GM04503 (cell line): ENCODE data around the gene GOLT1A.

Experiments used
- DNase-seq: peaks from one replicate; pipeline ENCODE4 v3.0.0-alpha.2; 2012; ENCODE audit warnings: low read depth

The GOLT1A gene

DNA sequence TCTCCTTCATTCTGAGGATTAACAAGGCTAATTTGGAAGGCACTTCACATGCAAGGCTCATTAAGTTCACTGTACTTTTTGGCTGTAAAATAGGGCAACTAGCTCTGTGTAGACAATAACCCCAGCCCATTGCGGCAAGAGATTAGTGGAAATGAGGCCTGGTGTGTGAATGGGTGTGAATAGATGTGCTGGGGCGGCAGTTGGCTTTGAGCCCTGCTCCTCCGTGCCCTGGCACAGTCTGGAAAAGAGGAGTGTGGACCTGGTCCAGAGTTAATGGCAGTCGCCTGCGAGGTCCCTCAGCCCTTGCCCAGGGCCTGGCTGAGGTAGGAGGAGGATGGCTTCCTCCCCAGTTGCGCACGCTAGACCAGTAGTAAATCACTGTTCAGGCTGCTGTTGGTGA is 22.3 kb downstream of the GOLT1A start:
- no peak for DNase-seq

DNA sequence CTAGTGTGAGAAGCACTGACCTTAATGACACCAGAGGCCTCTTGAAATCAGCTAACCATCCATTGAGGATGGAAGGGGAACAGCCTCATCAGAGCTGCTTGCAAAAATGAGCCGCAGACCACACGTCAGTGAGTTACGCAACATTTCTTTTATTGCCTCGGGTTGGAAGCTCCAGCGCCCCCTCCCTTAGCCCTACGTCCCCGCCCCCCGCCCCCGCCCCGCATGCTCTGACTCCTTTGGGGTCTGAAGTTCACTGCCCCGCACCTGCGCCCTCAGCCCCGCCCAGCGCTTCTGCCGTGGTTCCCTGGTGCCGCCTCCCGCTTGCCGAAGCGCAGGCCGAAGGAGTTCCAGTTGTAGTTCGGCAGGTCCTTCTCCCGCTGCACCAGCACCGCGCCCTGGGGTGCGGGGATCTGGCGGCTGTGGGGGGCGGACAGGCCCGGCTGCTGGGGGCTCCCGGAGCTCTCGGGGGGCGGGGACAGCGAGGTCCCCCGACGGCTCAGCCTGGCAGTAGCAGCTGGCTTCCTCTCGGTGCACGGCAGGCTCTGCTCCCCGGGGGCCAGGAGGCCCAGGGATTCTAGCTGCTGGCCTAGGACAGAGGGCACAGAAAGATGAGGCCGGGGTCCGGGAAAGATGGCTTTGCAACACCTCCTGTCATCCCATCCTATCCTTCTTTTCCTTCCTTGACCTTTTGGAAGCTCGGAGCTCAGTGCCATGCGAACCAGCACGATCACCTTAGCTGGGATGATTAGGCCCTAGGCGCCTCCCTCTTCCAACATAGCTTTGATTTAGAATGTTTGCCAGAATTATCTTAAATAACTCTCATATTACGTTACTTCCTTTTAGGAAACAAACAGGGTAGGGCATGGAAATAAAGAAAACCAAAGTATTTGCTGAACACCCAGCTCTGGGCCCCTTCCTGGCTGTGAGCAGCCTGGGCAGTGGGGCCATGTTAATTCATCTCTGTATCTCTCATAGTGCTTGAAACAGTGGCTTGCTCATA is 23.3 kb downstream of the GOLT1A start:
- DNase-seq, result no peak

- DNase-seq, result no peak
Observed at GRCh38 chr1:204188959-204189639, 24.7 kb downstream of the GOLT1A start.

- DNase-seq, result no peak
Observed at GRCh38 chr1:204186597-204186996, 27.2 kb downstream of the GOLT1A start.

DNA sequence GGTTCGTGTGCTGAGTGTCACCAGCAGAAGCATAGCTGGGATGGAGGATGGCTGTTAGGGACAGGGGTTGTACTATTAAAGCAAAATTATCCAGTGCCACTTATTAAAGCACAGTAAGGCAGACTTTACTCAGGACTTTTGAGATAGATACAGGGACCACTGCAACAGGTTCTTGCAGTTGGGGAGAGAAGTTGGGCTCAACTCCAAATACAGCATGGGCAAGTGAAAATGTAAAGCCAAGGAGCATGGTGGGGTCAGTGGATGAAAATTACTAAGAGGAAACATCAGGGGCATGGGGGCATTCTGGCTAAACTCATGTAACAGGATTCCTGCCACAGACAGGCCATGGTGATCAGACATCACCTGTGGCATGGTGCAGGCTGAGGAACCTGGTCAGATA is 32.7 kb downstream of the GOLT1A start:
- DNase-seq, result no peak

DNA sequence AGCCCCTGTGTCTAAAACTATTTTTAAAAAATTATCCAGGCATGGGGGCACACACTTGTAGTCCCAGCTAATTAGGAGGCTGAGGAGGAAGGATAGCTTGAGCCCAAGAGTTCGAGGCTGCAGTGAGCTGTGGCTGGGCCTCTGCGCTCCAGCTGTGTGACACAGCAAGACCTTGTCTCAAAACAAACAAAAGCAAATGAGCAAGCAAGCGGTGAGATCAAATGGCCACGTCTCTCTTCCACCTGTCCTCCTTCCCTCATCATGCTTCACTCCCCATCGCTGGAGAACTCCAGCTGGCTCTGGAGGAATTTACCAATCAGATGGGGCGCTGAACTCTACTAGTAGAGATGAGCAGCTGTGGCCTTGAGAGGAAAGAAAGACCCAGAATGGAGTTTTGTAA is 33.7 kb downstream of the GOLT1A start:
- DNase-seq, result no peak

DNA sequence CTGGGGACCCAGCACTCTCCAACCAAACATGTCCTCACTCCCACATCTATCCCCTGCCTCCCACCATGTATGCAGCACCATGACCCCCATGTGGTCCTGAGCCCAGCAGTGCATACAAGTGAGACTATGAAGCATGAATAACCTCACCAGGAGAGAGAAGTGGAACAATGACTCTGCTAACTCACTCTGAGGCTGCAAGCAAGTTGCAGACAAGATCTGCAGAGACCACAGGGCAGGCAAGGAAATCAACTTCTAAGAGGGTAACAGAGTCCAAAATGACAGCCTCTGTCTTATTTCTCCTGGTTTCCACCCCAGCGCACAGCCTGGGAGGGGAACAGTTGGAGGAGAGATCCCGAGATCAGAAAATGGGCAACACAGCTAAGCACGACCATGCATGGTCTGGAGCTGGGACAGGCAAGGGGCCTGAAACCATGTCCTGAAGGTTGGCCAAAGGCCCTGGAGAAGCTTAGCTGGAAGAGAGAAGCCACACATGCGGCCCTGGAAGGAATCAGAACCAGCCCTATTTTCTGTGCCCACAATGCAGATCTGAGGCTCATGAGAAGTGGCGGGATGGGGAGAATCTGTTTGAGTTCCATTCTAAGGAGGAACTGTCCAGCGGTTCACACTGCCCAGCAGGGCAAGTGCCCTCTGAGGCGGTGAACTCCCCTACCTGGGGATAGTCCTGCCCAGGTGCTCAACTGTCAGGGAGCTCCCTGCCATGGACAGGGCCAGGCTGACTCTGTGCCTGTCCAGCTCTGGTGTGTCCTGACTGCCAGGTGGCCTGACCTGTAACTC is 35.1 kb downstream of the GOLT1A start:
- no peak for DNase-seq

- no peak for DNase-seq
Observed at GRCh38 chr1:204177133-204177532, 36.7 kb downstream of the GOLT1A start.

GRCh38 chr1:204176049-204176448 is 37.7 kb downstream of the GOLT1A start:
- DNase-seq, result no peak

GRCh38 chr1:204174958-204175357 is 38.8 kb downstream of the GOLT1A start:
- DNase-seq, result no peak

DNA sequence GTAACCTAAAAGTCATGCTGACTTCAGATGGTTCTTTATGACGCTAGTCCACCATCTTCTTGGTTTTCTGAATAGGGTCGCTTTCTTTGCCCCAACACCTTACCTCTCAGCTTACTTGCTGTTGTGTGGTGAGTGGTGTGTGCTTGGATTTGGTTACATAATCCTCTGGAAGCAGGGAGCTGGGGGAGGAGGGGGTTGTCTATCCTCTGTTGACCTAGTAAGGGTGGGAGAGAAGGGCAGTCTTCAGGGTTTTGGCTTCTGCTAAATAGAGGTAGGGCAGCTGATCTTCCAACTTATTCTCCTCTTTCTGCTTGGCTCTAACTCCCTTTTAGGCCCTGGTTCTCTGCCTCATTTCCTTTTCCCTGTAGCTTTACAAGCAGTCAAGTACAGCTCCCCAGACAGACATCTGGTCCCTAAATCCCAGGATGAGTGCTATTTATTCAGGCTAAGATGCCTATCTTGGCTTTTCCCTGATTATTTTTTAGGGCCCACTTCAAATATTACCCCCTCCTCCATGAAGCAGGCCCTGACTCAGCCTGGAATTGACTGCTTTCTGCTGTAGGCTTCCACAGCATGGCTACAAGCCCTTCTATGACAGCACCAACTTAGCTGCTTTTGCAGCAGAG is 41.3 kb downstream of the GOLT1A start:
- DNase-seq, result no peak

- DNase-seq, result peak; percentile 44
Observed at GRCh38 chr1:204171751-204172178, 42.0 kb downstream of the GOLT1A start.

GRCh38 chr1:204170494-204171155 is 43.2 kb downstream of the GOLT1A start:
- no peak for DNase-seq

- DNase-seq, result no peak
Observed at GRCh38 chr1:204169858-204170257, 43.9 kb downstream of the GOLT1A start.

GRCh38 chr1:204167730-204168129 is 46.1 kb downstream of the GOLT1A start:
- no peak for DNase-seq

DNA sequence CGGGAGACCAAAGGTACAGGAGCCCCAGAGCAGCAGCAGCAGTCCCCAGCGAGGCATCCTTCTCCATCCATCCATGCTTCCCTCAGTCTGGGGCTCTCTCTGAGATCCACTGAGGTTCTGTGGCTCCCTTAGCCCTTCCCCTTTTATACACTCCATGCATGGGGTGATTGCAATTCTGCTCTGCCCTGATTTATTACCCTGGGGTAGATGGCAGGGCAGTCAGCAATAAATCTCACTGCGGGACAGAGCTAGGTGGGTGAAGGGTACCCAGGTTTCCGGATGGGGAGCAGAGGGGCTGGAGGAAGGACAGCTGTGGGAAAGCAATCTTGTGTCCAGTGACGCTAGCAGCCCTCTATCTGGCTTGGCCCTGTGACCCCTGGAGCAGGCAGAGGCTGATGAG is 47.6 kb downstream of the GOLT1A start, which contains the start of gene REN:
Gene REN, minus strand, starts transcription at position 119 of the 400 bp plus-strand sequence. Its CDS starts 44 bp downstream, at position 75.
- DNase-seq, result no peak

DNA sequence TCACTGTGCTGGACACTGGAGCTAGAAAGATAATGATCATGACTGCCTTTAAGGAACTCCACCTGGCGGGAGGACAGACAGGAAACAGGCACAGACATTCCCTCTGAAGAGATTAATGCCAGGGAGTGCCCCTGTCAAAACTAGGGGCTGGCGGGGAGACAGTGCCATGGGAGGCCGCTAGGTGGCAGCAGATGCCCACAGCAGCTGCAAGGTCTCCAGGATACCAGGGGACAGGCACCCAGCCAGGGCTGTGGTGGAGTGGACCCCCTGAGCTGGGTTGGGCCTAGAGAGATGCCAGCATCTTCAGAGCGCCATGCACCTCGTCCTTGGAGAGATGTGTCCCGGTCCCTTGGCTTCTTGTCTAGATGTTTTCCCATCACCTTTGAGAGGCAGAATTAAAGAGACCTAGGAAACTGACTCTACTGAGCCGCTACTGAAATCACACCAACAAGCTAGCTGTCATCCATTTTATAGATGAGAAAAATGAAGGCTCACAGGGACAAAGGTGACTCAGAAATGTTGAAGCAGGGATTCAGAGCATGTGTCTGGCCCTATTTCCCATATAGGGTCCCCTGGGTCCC is 51.2 kb downstream of the GOLT1A start:
- DNase-seq, result no peak

DNA sequence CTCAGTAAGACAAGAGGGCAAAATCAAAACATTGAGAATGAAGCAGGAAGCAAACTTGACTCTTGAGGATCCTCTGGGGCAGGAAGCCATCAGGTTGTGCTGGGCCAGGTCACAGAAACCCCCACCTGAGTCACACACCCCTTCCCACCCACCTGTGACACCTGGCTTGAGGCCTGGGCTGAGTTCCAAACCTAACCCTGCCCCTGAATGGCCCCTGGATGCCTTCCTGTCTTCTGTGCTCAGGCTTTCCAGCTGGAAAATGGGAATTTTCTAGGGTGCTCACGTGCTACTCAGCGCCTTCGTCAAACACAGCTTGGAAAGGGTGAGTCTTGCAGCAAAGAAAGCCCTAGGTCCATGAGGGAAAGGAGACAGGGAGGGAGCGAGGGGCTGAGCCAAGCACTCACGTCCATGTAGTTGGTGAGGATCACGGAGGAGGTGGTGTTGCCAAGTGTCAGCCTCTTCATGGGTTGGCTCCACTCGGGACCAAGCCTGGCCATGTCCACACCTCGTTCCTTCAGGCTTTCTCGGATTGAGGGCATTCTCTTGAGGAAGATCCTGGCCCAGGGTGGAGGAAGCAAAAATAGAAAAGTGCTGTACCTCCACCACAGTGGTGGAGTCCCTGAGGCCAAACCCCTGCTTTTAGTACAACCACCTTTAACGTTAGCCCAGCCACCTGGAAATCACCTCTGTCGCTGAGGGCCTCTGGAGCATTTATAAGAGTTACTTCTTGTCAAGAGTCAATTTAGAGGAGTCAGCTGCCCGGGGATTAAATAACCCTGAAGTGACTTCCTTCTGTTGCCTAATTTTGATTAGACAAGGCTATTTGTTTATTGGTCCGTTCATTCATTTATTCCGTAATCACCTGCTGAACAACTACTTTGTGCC is 51.9 kb downstream of the GOLT1A start:
- no peak for DNase-seq

DNA sequence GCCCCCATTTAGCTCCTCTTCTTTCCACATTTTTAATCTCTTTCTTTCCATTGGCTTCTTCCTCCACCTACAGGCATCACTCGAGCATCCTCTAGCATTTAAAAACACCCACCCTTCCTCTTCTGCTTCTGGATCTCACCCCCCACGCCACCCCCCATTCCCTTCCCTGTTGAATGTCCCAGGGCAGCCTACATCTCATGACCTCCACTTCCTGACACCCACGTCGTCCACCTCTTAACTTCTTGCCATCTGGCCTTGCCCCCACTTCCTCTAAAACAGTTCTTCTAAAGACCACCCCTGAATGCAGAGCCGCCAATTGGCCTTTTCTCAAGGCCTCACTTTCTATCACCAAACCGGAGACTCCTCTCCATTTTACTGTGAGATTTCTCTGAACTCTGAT is 55.8 kb downstream of the GOLT1A start:
- DNase-seq, result no peak

DNA sequence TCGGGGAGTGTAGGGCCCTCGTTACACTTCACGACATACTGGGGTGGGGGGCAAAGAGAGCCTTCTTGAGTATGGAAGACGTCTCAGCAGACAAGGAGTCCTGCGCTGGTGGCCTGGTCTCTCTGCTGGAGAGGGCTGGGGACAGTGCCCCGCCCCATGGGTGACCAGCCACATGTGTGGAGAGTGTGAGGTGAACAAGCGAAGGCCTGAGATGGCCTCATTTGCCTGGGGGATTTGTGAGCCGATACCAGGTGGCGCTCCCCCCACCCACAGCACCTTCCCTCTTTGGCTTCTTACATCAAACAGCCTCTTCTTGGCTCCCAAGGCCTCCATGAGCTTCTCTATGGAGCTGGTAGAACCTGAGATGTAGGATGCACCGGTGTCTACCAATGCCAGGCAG is 57.9 kb downstream of the GOLT1A start:
- DNase-seq, result no peak
